Activated CD4-positive, CD25-positive, alpha-beta regulatory T cell treated with anti-CD3 and anti-CD28 coated beads, Interleukin-2, amount 50 U/mL, for 16 hours (primary cell): Measurements from ENCODE around the gene SF3B3.
"Not testable (repeated sequence)": the region's sequence is repeated elsewhere in the genome, so short reads cannot be mapped to it uniquely, and the experiment has no call there.

Experiments
- DNase-seq: peaks from one replicate; pipeline ENCODE4 v3.0.0-alpha.2; 2020; ENCODE audit warnings: low read depth, low spot score

SF3B3 gene

DNA sequence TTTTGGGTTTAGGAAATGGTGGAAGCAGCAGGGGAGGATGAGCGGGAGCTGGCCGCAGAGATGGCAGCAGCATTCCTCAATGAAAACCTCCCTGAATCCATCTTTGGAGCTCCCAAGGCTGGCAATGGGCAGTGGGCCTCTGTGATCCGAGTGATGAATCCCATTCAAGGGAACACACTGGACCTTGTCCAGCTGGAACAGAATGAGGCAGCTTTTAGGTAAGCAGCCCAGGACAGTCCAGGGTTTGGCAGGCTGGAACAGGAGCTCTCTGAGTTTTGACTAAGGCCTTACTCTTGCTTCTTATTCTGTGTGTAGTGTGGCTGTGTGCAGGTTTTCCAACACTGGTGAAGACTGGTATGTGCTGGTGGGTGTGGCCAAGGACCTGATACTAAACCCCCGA, 41.4 kb downstream of the SF3B3 start:
- no peak for DNase-seq

DNA sequence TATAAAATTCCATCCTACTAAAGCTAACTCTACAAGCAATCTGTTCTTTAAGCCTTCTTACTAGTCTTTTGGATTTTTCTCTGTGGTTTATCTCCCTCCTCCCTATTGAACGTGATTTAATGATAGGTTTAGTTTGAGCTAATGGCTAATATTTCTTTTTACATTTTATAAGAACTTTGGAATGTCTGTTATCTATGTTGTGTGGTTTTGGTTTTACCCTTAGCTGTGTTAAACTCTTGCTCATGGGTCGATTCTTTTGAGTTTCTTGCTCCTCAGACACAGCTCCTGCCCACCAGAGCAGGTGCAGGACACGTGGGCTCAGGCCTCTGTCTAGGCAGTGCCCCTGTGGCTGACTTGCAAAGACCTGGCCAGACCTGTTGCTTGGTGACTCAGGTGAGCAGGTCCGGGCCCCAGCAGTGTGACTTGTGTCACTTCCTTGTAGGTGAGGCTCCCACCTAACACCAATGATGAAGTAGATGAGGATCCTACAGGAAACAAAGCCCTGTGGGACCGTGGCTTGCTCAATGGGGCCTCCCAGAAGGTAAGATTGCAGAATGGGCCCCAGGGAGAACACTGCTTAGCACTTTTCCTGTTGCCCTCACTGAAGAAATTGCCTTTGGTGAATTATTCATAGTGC, 45.1 kb downstream of the SF3B3 start:
- DNase-seq, result no peak

DNA sequence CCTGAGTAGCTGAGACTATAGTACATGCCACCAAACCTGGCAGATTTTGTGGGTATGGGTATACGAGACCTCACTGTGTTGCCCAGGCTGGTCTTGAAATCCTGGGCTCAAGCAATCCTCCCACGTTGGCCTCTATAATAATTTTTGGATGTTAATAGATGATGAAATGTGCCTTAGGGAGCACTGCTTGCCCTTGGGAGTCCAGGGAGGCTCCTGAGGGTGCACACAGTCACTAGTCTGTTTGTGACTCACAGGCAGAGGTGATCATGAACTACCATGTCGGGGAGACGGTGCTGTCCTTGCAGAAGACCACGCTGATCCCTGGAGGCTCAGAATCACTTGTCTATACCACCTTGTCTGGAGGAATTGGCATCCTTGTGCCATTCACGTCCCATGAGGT, 46.1 kb downstream of the SF3B3 start:
- no peak for DNase-seq

- no peak for DNase-seq
These were observed 47.5 kb downstream of the SF3B3 start for GRCh38 chr16:70570967-70571570.

DNA sequence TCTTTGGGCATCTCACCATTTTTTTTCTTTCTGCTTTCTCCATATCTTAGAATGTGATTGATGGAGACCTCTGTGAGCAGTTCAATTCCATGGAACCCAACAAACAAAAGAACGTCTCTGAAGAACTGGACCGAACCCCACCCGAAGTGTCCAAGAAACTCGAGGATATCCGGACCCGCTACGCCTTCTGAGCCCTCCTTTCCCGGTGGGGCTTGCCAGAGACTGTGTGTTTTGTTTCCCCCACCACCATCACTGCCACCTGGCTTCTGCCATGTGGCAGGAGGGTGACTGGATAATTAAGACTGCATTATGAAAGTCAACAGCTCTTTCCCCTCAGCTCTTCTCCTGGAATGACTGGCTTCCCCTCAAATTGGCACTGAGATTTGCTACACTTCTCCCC, 48.0 kb downstream of the SF3B3 start:
- no peak for DNase-seq

- DNase-seq, result no peak
These were observed 48.7 kb downstream of the SF3B3 start for GRCh38 chr16:70572050-70572925.

DNA sequence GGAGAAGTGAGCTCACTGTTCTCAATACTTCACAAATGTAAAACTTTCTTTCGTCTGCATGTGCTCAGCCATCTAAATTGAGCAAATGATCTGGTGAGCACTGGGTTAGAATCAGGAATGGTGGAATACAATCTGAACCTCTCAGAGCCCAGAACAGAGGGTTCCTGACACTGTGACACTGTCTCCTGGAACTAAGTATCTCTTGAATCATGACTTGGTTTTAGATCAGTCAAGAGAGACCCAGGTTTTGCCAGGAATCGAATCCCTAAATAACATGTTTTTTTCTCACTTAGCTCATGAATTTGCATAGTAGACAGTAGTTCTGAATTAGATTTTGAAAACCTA, 49.3 kb downstream of the SF3B3 start:
- no peak for DNase-seq

- no peak for DNase-seq
These were observed 50.0 kb downstream of the SF3B3 start for GRCh38 chr16:70573451-70574121.

DNA sequence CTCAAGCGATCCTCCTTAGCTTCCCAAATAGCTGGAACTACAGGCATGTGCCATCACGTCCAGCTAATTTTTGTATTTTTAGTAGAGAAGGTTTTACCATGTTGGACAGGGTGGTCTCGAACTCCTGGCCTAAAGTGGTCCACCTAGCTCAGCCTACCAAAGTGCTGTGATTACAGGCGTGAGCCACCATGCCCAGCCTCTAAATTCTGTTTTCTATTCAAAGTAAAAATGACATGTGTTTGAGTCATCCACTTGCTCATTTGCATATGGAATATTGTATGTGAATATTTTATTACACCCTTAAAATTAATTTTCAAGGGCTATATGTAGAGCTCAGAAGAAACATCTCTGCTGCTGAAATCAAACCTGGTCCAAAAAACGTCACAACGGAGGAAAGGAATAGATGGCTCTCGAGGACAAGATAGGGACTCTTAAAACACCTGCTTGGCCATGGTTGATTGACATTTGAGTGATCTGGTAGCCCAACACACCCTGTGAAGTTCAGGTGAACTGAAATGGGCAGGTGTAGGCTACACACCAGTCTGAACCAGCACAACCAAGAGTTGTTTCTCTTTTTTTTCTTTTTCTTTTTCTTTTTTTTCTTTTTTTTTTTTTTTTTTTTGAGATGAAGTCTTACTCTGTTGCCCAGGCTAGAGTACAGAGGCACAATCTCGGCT, 51.1 kb downstream of the SF3B3 start:
- no peak for DNase-seq

GRCh38 chr16:70575376-70575775, 51.8 kb downstream of the SF3B3 start:
- DNase-seq, result no peak

DNA sequence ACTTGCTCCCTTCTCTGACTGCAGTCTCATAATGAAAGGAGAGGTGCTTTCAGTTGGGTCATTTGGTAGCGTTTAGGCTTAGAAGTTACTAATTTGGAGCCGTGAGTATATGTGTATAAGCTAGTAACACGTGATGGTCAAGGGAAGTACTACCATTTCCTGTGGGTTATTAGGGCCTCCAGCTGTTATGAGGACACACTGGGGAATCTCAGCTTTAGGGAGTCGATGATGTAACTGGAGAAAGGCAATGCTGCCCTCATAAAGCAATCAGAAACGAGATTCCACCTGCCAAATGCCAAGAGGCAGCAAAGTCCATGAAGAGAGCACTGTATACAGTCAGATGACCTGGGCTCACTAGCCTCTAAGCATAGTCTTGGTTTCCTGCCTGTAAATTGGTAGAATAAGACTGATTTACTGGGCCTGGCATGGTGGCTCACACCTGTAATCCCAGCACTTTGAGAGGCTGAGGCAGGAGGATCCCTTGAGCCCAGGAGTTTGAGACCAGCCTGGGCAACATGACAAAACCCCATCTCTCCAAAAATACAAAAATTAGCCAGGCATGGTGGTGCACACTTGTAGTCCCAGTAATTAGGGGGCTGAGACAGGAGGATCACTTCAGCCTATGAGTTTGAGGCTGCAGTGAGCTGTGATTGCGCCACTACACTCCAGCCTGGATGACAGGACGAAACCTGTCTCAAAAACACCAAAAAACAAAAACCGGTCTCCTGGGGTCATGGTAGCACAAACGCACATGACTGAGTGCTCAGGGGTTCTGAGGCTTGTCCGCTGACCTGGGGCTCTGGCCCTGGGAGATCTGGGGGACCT, 53.0 kb downstream of the SF3B3 start:
- no peak for DNase-seq

GRCh38 chr16:70577256-70577698, 53.7 kb downstream of the SF3B3 start:
- DNase-seq, result no peak

GRCh38 chr16:70578035-70578434, 54.4 kb downstream of the SF3B3 start:
- no peak for DNase-seq

DNA sequence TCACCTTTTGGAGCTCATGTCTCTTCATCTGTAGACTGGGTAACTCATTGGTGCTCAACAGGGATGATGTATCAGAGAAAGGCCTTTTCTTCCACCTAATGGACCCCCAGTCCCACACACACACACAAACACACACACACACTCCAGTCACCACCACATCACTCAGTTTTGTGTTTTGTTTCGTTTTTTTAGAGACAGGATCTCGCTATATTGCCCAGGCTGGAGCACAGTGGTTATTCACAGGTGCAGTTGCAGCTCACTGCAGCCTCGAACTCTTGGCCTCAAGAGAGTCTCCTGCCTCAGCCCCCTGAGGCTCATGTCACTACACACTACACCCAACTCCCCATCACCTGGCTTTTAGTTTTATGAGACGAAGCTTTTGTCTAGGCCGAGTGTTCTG, 55.6 kb downstream of the SF3B3 start:
- DNase-seq, result no peak

GRCh38 chr16:70579648-70580630, 56.3 kb downstream of the SF3B3 start:
- no peak for DNase-seq

DNA sequence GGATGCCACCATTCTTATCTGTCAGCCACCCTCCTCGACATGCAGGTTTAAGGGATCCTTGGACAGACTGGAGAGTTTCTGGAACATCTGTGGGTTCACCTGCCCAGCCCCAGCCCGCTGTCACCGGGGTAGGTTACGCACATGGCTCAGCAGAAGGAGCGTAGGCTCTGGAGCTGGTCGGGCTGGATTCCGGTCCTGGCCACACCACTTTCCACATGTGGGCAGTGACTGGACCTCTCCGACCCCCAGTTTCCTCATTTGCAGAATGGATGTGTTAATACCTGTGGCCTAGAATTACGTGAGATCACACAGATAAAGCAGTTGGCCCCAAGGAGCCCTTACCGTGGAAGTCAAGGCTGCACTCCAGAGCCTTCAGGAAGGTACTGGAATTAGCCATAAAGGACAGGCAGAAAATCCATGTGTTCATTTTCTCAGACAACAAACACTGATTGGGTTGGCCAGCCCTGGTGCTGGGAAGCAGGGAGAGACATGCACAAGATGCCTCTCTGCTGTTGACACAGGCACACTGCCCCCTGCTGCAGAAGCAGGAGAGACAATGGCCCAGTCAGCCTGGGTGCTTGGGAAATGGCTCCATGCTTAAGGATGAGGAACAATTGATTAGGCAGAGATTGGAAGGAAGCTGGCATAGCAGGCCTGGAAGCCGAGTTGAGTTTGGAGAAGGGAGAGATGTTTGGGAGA, 58.8 kb downstream of the SF3B3 start:
- DNase-seq, result no peak

GRCh38 chr16:70586731-70587130, 63.1 kb downstream of the SF3B3 start:
- DNase-seq, result no peak

GRCh38 chr16:70588565-70588964, 64.9 kb downstream of the SF3B3 start:
- no peak for DNase-seq

GRCh38 chr16:70589416-70589815, 65.8 kb downstream of the SF3B3 start:
- not testable (repeated sequence) for DNase-seq
